DLD1 (cell line): ENCODE results near the gene PTPRD.

ENCODE experiments used
- in situ Hi-C: cut with HindIII; loops from 2 replicates; pipeline ENCODE4 v1.10.0; 2017; ENCODE audit warnings: low sequenced_read_pairs

The PTPRD gene

GRCh38 chr9:9790216-9790872 is 822.5 kb downstream of the PTPRD start:
- in situ Hi-C loops, result no loop called here

- in situ Hi-C loops, result no loop called here
These were observed 829.1 kb downstream of the PTPRD start for GRCh38 chr9:9783711-9784110.

GRCh38 chr9:9783211-9783610 is 829.6 kb downstream of the PTPRD start:
- in situ Hi-C loops, result no loop called here

- in situ Hi-C loops, result no loop called here
These were observed 834.5 kb downstream of the PTPRD start for GRCh38 chr9:9778293-9778692.

DNA sequence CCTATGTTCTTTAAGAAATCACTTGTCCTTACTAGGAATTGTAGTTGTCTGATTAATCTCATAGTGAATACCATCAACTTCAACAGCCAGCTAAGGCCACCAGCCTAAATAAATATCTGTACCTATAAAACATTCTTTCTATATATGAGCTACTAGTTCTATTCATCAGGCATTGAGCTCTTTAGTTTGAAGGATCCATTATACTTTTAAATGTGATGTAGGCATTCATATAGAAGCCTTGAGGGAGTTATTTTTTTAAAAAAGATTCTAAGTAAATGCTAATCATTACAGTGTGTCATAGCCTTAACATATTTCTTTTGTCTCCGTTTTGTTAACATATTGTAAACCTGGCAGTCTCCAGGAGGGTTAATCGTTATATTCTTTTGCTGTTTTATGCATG is 838.3 kb downstream of the PTPRD start:
- in situ Hi-C loops, result no loop called here

DNA sequence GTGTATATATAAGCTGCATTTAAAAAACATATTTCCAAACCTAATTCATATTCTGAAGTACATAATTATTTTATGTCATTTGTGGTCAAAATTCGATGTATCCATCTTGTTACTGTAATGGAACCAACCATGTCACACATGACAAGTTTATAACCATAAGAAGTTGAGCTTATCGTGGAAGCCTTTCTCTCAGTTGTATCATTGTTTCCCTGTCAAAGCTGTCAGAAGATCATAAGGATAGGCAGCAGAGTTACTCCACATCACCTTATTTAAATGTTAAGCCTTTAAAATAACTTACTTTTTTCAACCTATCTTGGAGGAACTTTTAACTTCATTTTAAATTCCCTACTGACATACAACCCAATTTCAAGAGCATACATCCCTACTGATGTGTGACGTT is 841.5 kb downstream of the PTPRD start:
- in situ Hi-C loops, result no loop called here

DNA sequence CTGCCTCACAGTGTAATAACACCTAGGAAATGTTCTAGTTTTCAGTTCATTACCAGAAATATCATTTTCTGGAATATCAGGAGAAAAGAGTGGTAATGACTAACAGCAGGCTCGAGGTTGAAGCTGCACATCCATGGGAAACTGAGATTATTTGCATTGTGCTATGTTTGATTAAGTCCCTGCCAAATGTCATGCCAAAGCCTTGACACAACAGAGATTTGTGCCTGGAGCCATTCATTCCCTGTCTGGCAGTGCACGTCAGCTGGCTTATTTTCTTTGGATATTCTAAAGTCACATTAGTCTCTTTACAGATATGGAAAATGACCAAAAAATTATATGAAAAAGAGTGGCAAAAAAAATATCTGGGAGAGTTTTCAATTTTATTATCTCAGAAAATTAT is 848.0 kb downstream of the PTPRD start:
- in situ Hi-C loops, result no loop called here

DNA sequence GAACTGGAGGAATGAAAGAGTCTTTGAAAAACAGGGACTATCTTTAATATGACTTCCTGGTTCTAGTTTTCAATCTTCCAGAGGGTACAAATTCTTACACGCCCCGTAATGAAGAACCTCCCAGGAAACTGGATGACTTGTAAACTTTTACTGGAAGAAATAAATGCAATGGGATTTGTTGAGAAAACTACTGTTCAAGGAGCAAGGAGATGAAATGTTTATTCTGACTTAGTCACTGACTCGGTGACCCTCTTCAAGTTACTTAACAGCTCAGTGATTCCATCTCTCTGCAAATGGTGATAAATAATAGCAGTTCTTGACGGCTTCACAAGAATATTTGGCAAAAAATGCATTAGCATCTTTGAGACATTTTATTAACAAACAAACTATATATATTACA is 858.6 kb downstream of the PTPRD start:
- in situ Hi-C loops, result no loop called here

- in situ Hi-C loops, result no loop called here
These were observed 859.5 kb downstream of the PTPRD start for GRCh38 chr9:9753266-9753665.

DNA sequence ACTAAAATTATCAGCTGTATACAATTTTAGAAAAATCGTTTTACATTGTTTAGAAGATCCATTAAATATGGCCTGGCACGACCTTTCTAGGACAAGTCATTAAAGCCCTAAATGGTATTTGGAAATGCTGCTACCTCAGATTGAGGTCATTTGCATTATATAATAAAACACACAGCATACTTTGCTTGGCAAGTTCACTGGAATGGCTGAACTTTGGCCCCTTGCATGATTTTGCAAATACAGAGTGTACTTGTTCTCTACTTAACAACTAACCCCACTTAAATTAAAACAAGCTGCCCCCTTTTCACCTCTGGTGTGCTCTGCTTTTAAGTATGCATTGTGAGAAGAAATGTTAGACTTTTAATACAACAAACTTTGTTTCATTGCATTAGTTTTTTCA is 860.1 kb downstream of the PTPRD start:
- in situ Hi-C loops, result no loop called here

DNA sequence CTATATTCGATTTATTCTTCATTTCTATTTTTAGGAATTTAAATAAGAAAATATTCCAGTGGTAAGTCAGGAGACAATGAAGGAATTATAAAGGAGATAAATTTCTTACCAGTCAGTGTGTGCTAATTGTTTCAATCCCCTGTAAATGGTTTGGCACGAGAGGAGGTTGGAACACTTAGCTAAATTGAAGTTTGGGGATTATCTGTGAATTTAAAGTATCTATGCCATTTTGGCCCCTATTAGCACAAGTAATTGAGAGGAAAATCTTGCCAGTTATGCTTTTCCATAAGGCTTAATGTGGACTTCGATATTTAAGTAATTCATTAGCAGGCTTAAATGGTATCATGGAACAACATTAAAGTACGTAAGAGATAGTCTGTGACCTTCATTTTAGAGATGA is 860.8 kb downstream of the PTPRD start:
- in situ Hi-C loops, result no loop called here

DNA sequence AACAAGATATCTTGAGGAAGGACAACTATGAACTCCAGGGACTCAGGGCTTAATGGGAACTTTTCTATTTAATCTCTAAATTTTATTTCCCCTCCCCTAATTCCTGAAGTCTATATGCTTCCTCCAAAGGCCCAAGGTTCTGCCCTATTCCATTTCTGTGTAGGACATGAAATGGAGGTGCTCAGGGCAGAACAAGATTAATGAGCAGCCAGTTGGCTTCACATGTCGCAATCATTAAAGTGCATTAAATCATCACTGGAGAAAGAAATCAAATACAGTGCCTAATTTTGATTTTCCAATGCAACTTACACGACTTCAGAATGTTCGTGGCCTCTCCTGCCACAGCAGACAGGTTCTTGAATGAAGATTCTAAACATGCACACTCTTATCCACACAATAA is 862.1 kb downstream of the PTPRD start:
- in situ Hi-C loops, result no loop called here

DNA sequence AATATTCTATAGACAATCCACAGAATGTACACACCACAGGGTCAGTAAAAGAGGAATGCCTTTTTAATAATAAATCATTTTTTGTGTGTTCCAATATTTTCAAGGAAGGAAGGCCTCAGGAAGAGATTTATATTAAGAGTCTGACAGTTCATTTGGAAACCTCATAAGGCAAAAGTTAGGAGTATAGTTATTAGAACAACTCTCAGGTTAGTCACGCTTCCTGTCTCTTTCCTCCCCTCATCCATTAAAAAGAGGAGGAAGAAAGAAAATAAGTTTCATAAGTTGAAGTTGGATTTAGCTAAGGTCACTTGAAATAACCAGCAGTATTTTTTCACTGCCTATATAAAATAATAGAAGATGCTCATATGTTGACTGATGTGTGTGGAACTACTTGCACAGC is 863.2 kb downstream of the PTPRD start:
- in situ Hi-C loops, result no loop called here

GRCh38 chr9:9747787-9748186 is 865.0 kb downstream of the PTPRD start:
- in situ Hi-C loops, result no loop called here

DNA sequence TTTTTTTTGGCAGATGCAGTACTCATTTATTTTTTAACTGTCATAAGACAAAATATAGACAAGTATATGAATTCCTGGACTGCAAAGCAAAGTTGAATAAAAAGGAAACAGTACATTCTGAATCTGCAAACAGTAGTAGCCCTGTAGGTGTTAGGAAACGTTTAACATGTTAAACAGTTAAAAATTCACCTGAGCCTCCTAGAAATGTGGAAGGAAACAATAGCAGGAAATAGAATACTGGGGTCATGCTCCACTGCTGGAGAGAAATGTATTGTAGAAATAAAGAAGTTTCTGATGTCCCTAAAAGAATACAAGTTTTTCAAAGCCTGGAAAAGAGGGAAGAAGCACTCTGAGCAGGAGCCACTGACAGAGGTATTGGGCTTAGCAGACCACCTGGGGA is 866.0 kb downstream of the PTPRD start:
- in situ Hi-C loops, result no loop called here

- in situ Hi-C loops, result no loop called here
These were observed 869.0 kb downstream of the PTPRD start for GRCh38 chr9:9743822-9744221.

DNA sequence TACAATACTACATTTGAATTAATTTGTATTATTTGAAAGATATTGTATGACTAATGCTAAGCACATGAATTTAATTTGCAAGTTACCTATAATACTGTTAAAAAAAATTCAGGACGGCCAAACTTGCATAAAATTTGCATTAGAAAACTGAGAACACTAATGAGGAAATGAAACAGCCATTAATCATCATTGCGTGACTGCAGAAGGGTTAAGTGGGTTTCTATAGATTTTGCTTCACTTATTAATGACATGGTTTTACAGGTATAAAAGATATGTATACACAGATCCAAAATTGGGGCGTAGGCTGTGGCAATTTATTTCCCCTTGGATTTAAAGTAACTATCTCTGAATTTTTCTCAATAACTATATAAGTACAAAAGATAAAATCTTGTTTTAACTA is 882.6 kb downstream of the PTPRD start:
- in situ Hi-C loops, result no loop called here

DNA sequence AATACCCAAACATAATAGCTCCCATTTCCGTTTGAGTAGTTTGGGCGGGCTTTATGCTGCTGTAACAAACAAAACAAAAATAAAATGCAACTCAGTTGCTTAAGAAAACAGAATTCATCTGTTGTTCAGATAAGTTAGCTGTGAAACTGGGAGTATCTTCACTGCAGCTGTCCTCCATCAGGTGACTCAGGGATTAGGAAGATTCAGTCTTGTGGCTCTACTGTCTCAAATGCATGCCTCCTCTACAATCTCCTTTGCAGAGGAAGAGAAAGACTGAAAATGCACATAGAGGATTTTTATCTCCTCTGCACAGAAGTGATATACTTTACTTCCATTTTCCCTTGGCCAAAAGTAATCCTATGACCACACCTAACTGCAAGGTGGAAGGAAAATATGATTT is 883.7 kb downstream of the PTPRD start:
- in situ Hi-C loops, result no loop called here

- in situ Hi-C loops, result no loop called here
These were observed 893.3 kb downstream of the PTPRD start for GRCh38 chr9:9719373-9720112.

DNA sequence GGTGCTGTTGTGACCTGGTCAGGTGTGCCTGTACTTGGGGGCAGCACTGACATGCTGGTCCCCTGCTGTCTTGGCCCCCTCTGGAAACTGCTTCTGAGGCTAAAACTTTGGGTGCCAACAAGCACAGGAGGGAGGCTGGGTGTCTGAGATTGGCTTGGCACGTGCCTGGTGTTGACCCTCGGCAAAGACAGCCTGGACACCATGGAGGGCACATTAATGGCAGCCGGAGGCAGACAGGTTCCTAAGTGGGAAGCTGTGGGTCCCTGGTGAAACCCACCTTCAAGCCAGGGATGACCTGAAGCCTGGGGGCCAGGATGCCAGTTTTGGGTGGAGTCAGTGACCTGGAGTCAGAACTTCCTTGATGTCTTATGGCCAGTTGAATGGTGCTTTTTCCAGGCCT is 894.1 kb downstream of the PTPRD start:
- in situ Hi-C loops, result no loop called here

DNA sequence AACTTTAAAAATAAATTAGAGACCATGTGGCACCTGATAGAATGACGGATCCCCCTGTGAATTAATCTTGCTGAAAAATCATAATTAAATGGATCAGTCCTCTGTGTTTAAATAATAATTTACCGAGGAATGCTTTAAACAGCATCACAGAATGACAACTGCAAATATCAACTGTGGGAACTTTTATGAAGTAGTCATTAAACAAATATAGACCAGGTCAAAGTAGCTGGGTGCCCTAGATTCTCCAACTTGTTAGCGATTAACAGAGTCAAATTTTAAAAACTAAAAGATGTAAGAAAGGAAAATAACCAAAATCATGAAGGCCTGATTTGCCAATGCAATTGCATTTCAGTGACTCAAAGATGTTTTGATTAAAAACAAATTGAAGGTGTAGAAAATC is 933.4 kb downstream of the PTPRD start:
- in situ Hi-C loops, result no loop called here

GRCh38 chr9:9674461-9674860 is 938.3 kb downstream of the PTPRD start:
- in situ Hi-C loops, result no loop called here

GRCh38 chr9:9670454-9670853 is 942.3 kb downstream of the PTPRD start:
- in situ Hi-C loops, result no loop called here
